Immature natural killer cell (primary cell): ENCODE data around the gene APOD. TPM values are rescaled to one million over a fixed set of nuclear protein-coding genes. Genes with fewer than 3 reads are reported as not detected.
"Not testable (repeated sequence)": the region's sequence is repeated elsewhere in the genome, so short reads cannot be mapped to it uniquely, and the experiment has no call there.

Experiments
- DNase-seq, 3 donors: peaks; one replicate each; pipeline ENCODE4 v3.0.0; 2022; ENCODE audit warnings: mixed read lengths in 1 of 3
- H3K27ac Mint-ChIP-seq, 6 donors: one replicate each; pipeline ENCODE4 v1.8.0; 2020; ENCODE audit warnings: mixed read lengths in 6 of 6, mild to moderate bottlenecking in 5 of 6, inconsistent platforms in 4 of 6, moderate library complexity in 3 of 6
- H3K27me3 Mint-ChIP-seq, 3 donors: one replicate each; pipeline ENCODE4 v1.8.0; 2020 to 2021; ENCODE audit warnings: low read depth in 3 of 3, mild to moderate bottlenecking in 3 of 3, mixed read lengths in 3 of 3, moderate library complexity in 3 of 3, inconsistent platforms in 1 of 3
- H3K36me3 Mint-ChIP-seq, 3 donors: one replicate each; pipeline ENCODE4 v1.8.0; 2020; ENCODE audit warnings: mixed read lengths in 3 of 3, inconsistent platforms in 2 of 3, mild to moderate bottlenecking in 2 of 3
- H3K4me1 Mint-ChIP-seq, 2 donors: one replicate each; pipeline ENCODE4 v1.8.0; 2020; ENCODE audit warnings: inconsistent platforms in 2 of 2, mild to moderate bottlenecking in 2 of 2, mixed read lengths in 2 of 2, moderate library complexity in 1 of 2
- H3K4me3 Mint-ChIP-seq, 5 donors: one replicate each; pipeline ENCODE4 v1.8.0; 2020; ENCODE audit warnings: mild to moderate bottlenecking in 5 of 5, mixed read lengths in 5 of 5, inconsistent platforms in 3 of 5, moderate library complexity in 3 of 5
- H3K9me3 Mint-ChIP-seq, 6 donors: one replicate each; pipeline ENCODE4 v1.8.0; 2020; ENCODE audit warnings: mild to moderate bottlenecking in 6 of 6, mixed read lengths in 6 of 6, inconsistent platforms in 4 of 6, moderate library complexity in 3 of 6
- polyA plus RNA-seq, 3 donors: library from polyadenylated mRNA; unstranded; fragments of 300-500 nt; fragmentation: Illumina TruSeq; gene quantifications; one replicate each; pipeline ENCODE4 v1.2.3, GENCODE V29; 2021

APOD gene
- polyA plus RNA-seq, 3 donors from 2014 or later, result not detected

DNA sequence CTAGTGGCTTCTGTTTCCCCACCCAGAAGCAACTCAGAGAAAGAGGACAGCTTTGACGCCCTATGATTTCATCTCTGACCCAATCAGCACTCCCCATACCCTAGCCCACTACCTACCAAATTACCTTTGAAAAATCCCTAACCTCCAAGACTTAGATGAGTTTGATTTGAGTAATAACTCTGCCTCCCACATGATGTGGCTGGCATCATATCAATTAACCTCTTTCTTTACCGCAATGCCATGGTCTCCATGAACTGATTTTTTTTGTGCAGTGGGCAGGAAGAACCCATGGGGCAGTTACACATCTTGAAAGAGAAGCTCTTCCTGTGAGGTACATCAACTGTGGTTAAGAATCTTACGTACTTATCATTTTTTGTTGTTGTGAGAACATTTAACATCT lies 25.5 kb upstream of the APOD start:
- DNase-seq, result peak; percentile 20 to 43 (median 38)
- Mint-ChIP-seq H3K27me3 (peaks cover 5 to 6% (median 6%) of the 10 kb centered on the region in 3 donors), H3K27ac (peak overlapping the region in 4 of 6 donors; percentile 47 to 65 (median 52)), H3K4me1 (peaks cover 8 to 20% of the 10 kb centered on the region in 2 donors), H3K4me3 (peak overlapping the region in 1 of 5 donors; percentile 24), H3K9me3 (peaks cover 0 to 16% (median 7%) of the 10 kb centered on the region in 6 donors), H3K36me3 (peaks cover 0 to 6% (median 4%) of the 10 kb centered on the region in 3 donors)

DNA sequence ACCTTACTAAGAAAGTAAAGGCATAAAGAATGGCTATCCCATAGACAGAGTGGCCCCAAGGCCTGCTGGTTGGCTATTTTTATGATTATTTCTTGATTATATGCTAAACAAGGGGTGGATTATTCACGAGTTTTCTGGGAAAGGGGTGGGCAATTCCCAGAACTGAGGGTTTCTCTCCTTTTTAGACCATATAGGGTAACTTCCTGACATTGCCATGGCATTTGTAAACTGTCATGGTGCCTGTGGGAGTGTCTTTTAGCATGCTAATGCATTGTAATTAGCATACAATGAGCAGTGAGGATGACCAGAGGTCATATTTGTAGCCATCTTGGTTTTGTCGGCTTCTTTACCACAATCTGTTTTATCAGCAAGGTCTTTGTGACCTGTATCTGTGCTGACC lies 18.0 kb upstream of the APOD start:
- H3K4me1 Mint-ChIP-seq, H3K36me3 Mint-ChIP-seq, H3K27ac Mint-ChIP-seq, DNase-seq, H3K9me3 Mint-ChIP-seq, H3K4me3 Mint-ChIP-seq, H3K27me3 Mint-ChIP-seq: not testable (repeated sequence)

DNA sequence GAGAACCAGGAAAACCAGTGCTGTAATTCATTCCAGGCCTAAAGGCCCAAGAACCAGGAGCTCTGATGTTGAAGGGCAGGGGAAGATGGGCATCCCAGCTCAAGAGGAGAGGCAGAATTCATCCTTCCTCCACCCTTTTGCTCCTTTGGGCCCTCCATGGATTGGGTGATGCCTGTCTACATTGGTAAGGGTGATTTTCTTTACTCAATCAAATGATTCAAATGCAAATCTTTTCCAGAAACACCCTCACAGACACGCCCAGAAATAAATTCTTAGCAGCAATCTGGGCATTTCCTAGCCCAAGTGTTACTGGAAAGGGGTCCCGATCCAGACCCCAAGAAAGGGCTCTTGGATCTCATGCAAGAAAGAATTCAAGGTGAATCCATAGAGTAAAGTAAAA lies 17.6 kb upstream of the APOD start:
- Mint-ChIP-seq H3K4me1 (no peaks in the 10 kb centered on the region), H3K4me3 (no peak overlapping the region), H3K27ac (no peak overlapping the region), H3K9me3 (peaks cover 0 to 6% (median 2%) of the 10 kb centered on the region in 6 donors), H3K27me3 (peaks cover 3 to 5% (median 4%) of the 10 kb centered on the region in 3 donors), H3K36me3 (no peaks in the 10 kb centered on the region)
- no peak for DNase-seq

DNA sequence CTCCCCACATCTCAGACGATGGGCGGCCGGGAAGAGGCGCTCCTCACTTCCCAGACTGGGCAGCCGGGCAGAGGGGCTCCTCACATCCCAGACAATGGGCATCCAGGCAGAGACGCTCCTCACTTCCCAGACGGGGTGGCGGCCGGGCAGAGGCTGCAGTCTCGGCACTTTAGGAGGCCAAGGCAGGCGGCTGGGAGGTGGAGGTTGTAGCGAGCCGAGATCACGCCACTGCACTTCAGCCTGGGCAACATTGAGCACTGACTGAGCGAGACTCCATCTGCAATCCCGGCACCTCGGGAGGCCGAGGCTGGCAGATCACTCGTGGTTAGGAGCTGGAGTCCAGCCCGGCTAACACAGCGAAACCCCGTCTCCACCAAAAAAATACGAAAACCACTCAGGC lies 16.2 kb upstream of the APOD start:
- H3K27ac Mint-ChIP-seq, H3K4me1 Mint-ChIP-seq, DNase-seq, H3K9me3 Mint-ChIP-seq, H3K36me3 Mint-ChIP-seq, H3K27me3 Mint-ChIP-seq, H3K4me3 Mint-ChIP-seq: not testable (repeated sequence)

DNA sequence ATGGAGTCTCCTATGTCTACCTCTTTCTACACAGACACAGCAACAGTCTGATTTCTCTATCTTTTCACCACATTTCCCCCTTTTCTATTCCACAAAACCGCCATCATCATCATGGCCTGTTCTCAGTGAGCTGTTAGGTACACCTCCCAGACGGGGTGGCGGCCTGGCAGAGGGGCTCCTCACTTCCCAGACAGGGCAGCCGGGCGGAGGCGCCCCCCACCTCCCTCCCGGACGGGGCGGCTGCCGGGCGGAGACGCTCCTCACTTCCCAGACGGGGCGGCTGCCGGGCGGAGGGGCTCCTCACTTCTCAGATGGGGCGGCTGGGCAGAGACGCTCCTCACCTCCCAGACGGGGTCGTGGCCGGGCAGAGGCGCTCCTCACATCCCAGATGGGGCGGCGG lies 15.8 kb upstream of the APOD start:
- not testable (repeated sequence) for H3K27me3 Mint-ChIP-seq, H3K27ac Mint-ChIP-seq, H3K9me3 Mint-ChIP-seq, H3K4me1 Mint-ChIP-seq, H3K36me3 Mint-ChIP-seq, H3K4me3 Mint-ChIP-seq, DNase-seq

DNA sequence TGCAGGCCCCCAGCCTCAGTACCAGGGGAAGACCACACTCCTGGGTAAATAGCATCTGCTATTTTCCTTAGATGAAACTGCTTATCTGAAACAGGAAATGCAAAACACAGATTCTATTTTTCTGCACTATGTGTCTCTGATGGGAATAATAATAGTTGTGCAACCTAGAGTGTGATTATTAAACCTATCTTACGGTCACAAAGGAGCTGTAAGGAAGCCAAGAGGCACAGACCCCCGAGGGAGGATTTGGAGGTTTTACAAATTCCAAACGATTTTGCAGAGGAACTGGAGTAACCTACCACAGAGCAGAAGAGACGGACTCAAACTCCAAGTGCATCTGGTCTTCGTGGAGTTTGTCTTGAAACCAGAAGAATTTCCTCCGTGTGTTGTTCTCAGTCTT lies 14.1 kb upstream of the APOD start:
- peaks cover 0 to 6% (median 2%) of the 10 kb centered on the region in 3 donors for H3K27me3 Mint-ChIP-seq
- H3K4me1 Mint-ChIP-seq, result no peaks in the 10 kb centered on the region
- no peak overlapping the region for H3K27ac Mint-ChIP-seq
- no peak for DNase-seq
- no peaks in the 10 kb centered on the region for H3K9me3 Mint-ChIP-seq
- no peak overlapping the region for H3K4me3 Mint-ChIP-seq
- H3K36me3 Mint-ChIP-seq, result no peaks in the 10 kb centered on the region

DNA sequence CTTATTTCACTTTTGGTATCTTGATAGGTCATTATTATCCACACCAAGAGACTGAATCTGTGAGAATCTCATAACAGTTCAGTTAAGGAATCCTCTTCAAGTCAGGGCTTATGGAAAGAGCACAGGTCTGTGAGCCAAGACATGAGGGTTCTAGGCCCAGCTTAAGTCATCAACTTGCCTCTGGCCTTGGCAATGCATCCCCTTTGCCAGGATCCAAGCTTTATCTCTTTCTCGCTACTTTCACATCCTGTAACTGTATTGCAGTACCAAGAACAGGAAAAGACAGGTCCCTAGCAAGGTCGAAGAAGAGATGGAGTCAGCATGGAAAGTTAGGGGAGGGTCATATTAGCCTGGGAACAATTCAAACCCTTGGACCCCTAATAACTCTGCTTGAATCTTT lies 13.5 kb upstream of the APOD start:
- H3K4me1 Mint-ChIP-seq, result no peaks in the 10 kb centered on the region
- H3K4me3 Mint-ChIP-seq, result no peak overlapping the region
- peaks cover 0 to 6% (median 2%) of the 10 kb centered on the region in 3 donors for H3K27me3 Mint-ChIP-seq
- H3K36me3 Mint-ChIP-seq, result no peaks in the 10 kb centered on the region
- H3K9me3 Mint-ChIP-seq, result no peaks in the 10 kb centered on the region
- DNase-seq, result no peak
- H3K27ac Mint-ChIP-seq, result no peak overlapping the region

DNA sequence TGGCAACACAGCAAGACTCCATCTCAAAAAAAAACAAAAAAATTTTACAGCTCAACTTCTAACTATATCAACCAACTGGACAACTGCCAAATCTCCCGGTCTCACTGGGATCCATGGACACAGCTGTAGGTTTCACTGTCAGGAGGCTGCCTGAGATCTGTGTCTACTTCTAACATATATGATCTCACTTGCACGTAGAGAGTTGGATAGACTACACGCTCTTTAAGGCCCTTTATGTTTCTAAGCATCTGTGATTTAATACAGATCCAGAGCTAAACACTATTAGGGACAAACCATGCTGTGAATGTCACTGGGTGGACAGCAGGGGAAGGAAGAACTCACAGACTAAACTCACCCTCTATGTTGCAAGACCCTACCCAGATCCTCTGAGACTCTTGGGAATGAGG lies 13.0 kb upstream of the APOD start:
- Mint-ChIP-seq H3K27me3 (peaks cover 0 to 6% (median 0%) of the 10 kb centered on the region in 3 donors), H3K36me3 (no peaks in the 10 kb centered on the region), H3K9me3 (no peaks in the 10 kb centered on the region), H3K4me1 (no peaks in the 10 kb centered on the region), H3K27ac (no peak overlapping the region), H3K4me3 (no peak overlapping the region)
- no peak for DNase-seq

DNA sequence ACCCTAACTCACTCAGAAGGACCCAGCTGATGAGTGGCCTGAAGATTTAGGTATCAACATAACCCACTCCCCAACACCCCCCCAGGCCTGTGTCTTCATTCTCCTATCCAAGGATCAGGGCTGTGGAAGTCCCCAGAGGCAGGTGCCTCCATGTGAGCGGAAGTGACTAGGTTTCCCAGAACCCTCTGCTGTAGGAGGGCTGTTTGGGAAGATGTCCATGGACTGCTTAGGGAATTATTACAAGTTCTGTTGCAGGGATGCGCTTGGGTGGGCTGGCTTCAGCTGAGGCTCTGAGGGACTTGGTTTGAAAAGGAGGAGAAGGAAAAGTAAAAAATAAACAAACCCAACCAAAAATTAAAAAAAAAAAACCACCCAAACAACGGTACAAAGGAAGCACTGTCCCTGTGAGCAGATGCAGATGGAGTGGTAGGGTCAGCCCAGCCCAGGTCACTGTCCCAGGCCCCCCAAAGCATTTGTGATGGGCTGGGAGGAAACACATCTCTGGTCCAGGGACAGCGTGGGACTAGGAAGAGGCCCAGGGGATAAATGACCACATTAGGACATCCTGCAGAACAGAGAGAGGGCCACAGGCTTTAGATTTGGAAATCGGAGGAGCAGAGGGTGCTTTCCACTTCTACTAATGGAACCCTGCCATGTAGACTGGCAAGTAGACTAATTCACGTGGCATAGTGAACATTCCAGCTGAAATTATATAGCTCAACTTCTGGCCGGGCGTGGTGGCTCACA lies 12.2 kb upstream of the APOD start:
- Mint-ChIP-seq H3K27me3 (peaks cover 0 to 6% (median 0%) of the 10 kb centered on the region in 3 donors), H3K9me3 (no peaks in the 10 kb centered on the region), H3K4me1 (no peaks in the 10 kb centered on the region), H3K27ac (no peak overlapping the region), H3K36me3 (no peaks in the 10 kb centered on the region), H3K4me3 (no peak overlapping the region)
- DNase-seq, result no peak

DNA sequence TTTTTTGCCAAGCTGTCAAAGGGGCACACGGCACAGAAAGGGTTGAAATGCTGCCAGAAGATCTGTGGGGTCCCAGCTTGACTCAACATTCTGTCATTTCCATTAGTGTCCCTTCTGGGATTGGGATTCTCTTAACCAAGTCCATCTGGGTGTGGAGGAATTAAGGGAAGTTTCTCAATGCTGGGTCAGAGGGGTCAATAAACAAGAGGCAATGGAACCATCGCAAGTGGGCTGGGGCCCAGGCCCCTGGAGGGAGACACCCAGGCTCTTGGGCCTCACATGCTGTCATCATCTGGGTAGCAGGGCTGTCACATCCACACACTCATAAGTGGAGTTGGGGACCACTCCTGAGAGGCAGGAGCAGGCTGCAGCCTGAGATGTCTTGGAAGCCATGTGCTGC lies 8.1 kb upstream of the APOD start:
- peaks cover 0 to 2% (median 0%) of the 10 kb centered on the region in 3 donors for H3K27me3 Mint-ChIP-seq
- no peaks in the 10 kb centered on the region for H3K36me3 Mint-ChIP-seq
- H3K27ac Mint-ChIP-seq, result no peak overlapping the region
- no peak overlapping the region for H3K4me3 Mint-ChIP-seq
- DNase-seq, result no peak
- no peaks in the 10 kb centered on the region for H3K9me3 Mint-ChIP-seq
- H3K4me1 Mint-ChIP-seq, result no peaks in the 10 kb centered on the region

DNA sequence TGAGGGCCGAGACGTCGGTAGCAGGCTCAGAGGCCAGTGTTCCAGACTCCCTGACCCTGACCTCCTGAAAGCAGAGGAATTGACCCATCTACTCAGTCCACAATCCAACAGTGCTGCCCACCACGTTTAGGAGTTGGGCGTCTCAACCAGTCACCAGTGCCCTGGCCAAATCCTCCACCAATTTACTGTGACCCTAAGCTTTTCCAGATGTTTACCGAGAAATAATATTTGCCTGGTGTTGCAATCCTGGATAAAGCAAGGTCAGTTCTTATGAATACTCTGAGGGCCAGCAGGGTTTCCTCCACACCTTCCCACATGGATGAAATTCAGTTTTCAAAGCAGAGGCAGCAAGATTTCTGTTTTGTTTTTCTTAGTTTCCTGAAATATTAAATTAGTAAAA lies 7.5 kb upstream of the APOD start:
- H3K9me3 Mint-ChIP-seq, result no peaks in the 10 kb centered on the region
- no peak overlapping the region for H3K27ac Mint-ChIP-seq
- no peaks in the 10 kb centered on the region for H3K4me1 Mint-ChIP-seq
- H3K27me3 Mint-ChIP-seq, result peaks cover 0 to 2% (median under 1%) of the 10 kb centered on the region in 3 donors
- DNase-seq, result no peak
- no peak overlapping the region for H3K4me3 Mint-ChIP-seq
- H3K36me3 Mint-ChIP-seq, result no peaks in the 10 kb centered on the region

DNA sequence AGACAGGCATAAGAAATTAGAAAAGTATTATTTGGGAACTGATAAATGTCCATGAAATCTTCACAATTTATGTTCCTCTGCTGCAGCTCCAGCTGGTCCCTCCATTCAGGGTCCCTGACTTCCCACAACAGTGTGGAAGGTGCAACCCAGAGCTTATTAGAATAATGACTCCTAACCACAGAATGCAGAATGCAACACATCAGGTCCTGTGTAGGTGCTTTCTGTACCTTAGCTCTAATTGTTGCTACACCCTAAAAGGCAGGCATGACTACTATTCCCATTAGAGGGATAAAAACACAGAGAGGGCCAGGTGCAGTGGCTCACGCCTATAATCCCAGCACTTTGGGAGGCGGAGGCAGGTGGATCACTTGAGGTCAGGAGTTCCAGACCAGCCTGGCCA lies 6.6 kb upstream of the APOD start:
- not testable (repeated sequence) for H3K4me3 Mint-ChIP-seq, DNase-seq, H3K36me3 Mint-ChIP-seq, H3K27me3 Mint-ChIP-seq, H3K27ac Mint-ChIP-seq, H3K4me1 Mint-ChIP-seq, H3K9me3 Mint-ChIP-seq

DNA sequence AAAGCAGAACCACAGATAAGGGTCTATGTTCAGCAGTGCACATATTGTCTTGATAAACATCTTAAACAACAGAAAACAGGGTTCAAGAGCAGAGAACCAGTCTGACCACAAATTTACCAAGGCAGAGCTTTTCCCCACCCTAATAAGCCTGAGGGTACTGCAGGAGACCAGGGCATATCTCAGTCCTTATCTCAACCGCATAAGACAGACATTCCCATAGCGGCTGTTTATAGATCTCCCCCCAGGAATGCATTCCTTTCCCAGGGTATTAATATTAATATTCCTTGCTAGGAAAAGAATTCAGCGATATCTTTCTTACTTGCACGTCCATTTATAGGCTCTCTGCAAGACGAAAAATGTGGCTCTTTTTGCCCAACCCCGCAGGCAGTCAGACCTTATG lies 6.1 kb upstream of the APOD start:
- not testable (repeated sequence) for H3K4me3 Mint-ChIP-seq, H3K36me3 Mint-ChIP-seq, H3K27ac Mint-ChIP-seq, DNase-seq, H3K9me3 Mint-ChIP-seq, H3K4me1 Mint-ChIP-seq, H3K27me3 Mint-ChIP-seq

DNA sequence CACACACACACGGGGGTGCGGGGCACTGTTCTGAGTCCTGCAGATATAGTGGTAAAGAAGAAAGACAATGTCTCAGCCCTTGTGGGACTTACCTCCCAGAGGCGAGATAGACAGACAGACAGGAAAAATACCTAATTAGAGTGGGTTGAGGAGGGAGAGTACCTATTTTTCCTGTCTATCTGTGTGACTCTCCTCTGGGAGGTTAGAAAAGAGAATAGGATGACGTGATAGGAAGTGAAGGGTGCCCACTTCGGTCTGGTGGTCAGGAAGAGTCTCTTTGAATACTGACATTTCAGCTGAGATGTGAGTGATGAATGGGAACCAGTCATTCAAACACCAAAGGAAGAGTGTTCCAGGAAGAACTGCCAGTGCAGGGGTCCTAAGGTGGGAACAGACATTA lies 4.1 kb upstream of the APOD start:
- Mint-ChIP-seq H3K36me3 (no peaks in the 10 kb centered on the region), H3K27ac (no peak overlapping the region), H3K27me3 (peaks cover 1 to 4% (median 2%) of the 10 kb centered on the region in 3 donors), H3K4me3 (no peak overlapping the region), H3K9me3 (no peaks in the 10 kb centered on the region), H3K4me1 (peaks cover 0 to 2% of the 10 kb centered on the region in 2 donors)
- no peak for DNase-seq

DNA sequence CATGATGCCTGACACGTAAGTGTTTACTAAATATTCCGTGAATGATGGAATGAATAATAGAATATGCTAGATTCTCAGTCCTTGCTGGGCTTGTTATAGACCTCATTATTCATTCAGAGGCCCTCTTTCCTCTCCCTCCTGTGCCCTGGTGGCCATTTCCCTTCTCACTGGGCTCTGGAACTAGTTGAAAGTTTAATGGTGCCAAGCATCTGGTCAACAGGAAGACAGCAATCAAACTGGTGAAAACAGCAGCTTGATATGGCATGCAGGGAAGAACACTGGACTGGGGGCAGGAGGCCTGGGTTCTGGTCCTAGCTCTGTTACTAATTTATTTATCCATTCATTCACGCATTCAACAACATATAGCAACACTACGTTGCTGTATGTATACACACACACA lies 3.7 kb upstream of the APOD start:
- no peaks in the 10 kb centered on the region for H3K36me3 Mint-ChIP-seq
- H3K4me1 Mint-ChIP-seq, result peaks cover 0 to 2% of the 10 kb centered on the region in 2 donors
- no peaks in the 10 kb centered on the region for H3K9me3 Mint-ChIP-seq
- H3K27me3 Mint-ChIP-seq, result peaks cover 1 to 4% (median 2%) of the 10 kb centered on the region in 3 donors
- H3K27ac Mint-ChIP-seq, result no peak overlapping the region
- no peak overlapping the region for H3K4me3 Mint-ChIP-seq
- DNase-seq, result no peak
